ENCODE data around the gene CTIF.

Gene CTIF

GRCh38 chr18:48682768-48683167 is 143.9 kb downstream of the CTIF start:
- no peak for DNase-seq (ENCODE audit: low read depth)

- DNase-seq (ENCODE audit: low read depth), result no peak
These were observed 144.4 kb downstream of the CTIF start for GRCh38 chr18:48683197-48683596.

- DNase-seq (ENCODE audit: low read depth), result no peak
These were observed 144.8 kb downstream of the CTIF start for GRCh38 chr18:48683661-48684060.

GRCh38 chr18:48687346-48688042 is 148.7 kb downstream of the CTIF start:
- DNase-seq (ENCODE audit: low read depth), result no peak

- no peak for DNase-seq (ENCODE audit: low read depth)
These were observed 150.1 kb downstream of the CTIF start for GRCh38 chr18:48688961-48689360.

GRCh38 chr18:48689548-48689947 is 150.7 kb downstream of the CTIF start:
- no peak for DNase-seq (ENCODE audit: low read depth)

- no peak for DNase-seq (ENCODE audit: low read depth)
These were observed 151.7 kb downstream of the CTIF start for GRCh38 chr18:48690494-48690893.

GRCh38 chr18:48693006-48693405 is 154.2 kb downstream of the CTIF start:
- no peak for DNase-seq (ENCODE audit: low read depth)

GRCh38 chr18:48693625-48694262 is 154.9 kb downstream of the CTIF start:
- DNase-seq (ENCODE audit: low read depth), result no peak

- no peak for DNase-seq (ENCODE audit: low read depth)
These were observed 155.5 kb downstream of the CTIF start for GRCh38 chr18:48694295-48694694.

GRCh38 chr18:48695671-48696070 is 156.8 kb downstream of the CTIF start:
- DNase-seq (ENCODE audit: low read depth), result no peak

- DNase-seq (ENCODE audit: low read depth), result no peak
These were observed 157.4 kb downstream of the CTIF start for GRCh38 chr18:48696218-48696617.

- DNase-seq (ENCODE audit: low read depth), result no peak
These were observed 158.6 kb downstream of the CTIF start for GRCh38 chr18:48697441-48697840.

- no peak for DNase-seq (ENCODE audit: low read depth)
These were observed 159.9 kb downstream of the CTIF start for GRCh38 chr18:48698707-48699106.

GRCh38 chr18:48699761-48700160 is 160.9 kb downstream of the CTIF start:
- DNase-seq (ENCODE audit: low read depth), result no peak

GRCh38 chr18:48700446-48700845 is 161.6 kb downstream of the CTIF start:
- no peak for DNase-seq (ENCODE audit: low read depth)

- DNase-seq (ENCODE audit: low read depth), result no peak
These were observed 163.7 kb downstream of the CTIF start for GRCh38 chr18:48702346-48703027.

GRCh38 chr18:48703028-48703386 is 164.2 kb downstream of the CTIF start:
- DNase-seq (ENCODE audit: low read depth), result no peak

- DNase-seq (ENCODE audit: low read depth), result no peak
These were observed 164.6 kb downstream of the CTIF start for GRCh38 chr18:48703418-48703817.

GRCh38 chr18:48705043-48705442 is 166.2 kb downstream of the CTIF start:
- DNase-seq (ENCODE audit: low read depth), result no peak

GRCh38 chr18:48705531-48705930 is 166.7 kb downstream of the CTIF start:
- no peak for DNase-seq (ENCODE audit: low read depth)

- DNase-seq (ENCODE audit: low read depth), result no peak
These were observed 167.9 kb downstream of the CTIF start for GRCh38 chr18:48706731-48707130.

GRCh38 chr18:48707636-48708296 is 168.9 kb downstream of the CTIF start:
- no peak for DNase-seq (ENCODE audit: low read depth)
